GM18499 (cell line): Measurements from ENCODE around the gene CYS1.
"Not testable (repeated sequence)": the region's sequence is repeated elsewhere in the genome, so short reads cannot be mapped to it uniquely, and the experiment has no call there.

Experiments used
- ATAC-seq: cut with Tn5 transposase; IDR thresholded peaks from one replicate; pipeline ENCODE4 v1.9.1; 2021; ENCODE audit warnings: moderate number of reproducible peaks; ENCODE audit not compliant: insufficient read depth, unreplicated experiment

CYS1 gene

GRCh38 chr2:10033251-10034006 is 46.8 kb downstream of the CYS1 start:
- no peak for ATAC-seq

DNA sequence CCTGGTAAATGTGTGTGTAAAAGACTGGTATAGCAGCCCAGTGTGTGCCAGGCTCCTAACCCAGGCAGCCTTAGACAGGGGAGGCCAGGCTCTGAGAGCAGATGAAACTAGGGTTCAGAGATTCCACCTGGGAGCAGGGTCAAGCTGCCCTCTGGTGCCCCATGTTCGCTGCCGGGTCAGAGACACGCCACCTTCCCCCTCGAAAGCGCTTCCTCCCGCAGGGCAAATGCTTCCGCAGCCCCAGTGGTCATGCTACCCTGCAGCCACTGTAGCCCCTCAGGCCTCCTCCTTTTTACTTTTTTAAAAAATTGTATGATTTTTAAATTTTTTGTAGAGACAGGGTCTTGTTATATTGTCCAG is 47.5 kb downstream of the CYS1 start:
- no peak for ATAC-seq

GRCh38 chr2:10031886-10032745 is 48.1 kb downstream of the CYS1 start:
- no peak for ATAC-seq

- not testable (repeated sequence) for ATAC-seq
Observed at GRCh38 chr2:10030798-10031197, 49.4 kb downstream of the CYS1 start.

GRCh38 chr2:10030311-10030736 is 49.9 kb downstream of the CYS1 start:
- no peak for ATAC-seq

- no peak for ATAC-seq
Observed at GRCh38 chr2:10029875-10030223, 50.4 kb downstream of the CYS1 start.

DNA sequence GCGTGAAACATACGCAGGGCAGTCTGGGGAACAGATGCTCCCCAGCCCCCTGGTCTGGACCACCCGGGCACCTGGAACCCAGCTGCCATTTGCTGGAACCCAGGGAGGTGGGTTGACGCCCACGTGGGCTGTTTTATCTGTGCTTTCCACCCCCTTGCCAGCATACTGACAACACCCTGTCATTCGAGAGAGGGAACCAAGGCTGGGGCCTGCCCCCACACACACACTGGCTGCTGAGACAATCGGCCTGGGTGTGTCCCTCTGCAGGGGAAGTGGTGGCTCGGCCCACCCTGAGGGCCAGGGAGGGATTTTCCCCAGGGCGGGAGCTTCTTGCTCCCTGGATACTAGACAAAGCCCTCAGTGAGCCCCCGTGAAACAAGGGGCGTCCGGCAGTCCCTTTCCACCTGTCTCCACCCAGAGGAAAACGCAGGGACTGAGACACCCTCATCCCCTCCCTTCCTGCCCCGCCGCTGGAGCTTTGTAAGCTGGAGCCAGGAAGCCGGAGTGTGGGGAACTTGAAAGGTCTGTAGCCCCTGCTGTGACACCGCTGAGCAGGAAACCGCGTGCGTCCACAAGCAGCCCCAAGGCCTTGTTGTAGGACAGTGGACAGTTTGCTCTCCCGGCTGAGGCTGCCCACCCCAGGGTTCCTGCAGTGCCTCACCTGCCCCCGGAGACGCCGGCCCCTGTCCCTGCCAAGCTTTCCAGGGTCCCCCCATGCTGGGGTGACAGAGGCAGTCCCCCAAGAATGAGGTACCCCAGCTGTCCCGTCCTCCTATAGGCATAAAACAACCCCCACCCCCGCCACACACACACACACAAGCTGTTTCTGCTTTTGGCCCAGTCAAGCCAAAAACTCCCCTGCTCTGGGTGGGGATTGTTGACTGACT is 51.0 kb downstream of the CYS1 start:
- ATAC-seq = no peak

GRCh38 chr2:10028407-10028987 is 51.7 kb downstream of the CYS1 start:
- no peak for ATAC-seq

GRCh38 chr2:10027660-10028330 is 52.4 kb downstream of the CYS1 start:
- no peak for ATAC-seq

GRCh38 chr2:10026940-10027569 is 53.2 kb downstream of the CYS1 start:
- ATAC-seq = no peak

- no peak for ATAC-seq
Observed at GRCh38 chr2:10022966-10023662, 57.1 kb downstream of the CYS1 start.

DNA sequence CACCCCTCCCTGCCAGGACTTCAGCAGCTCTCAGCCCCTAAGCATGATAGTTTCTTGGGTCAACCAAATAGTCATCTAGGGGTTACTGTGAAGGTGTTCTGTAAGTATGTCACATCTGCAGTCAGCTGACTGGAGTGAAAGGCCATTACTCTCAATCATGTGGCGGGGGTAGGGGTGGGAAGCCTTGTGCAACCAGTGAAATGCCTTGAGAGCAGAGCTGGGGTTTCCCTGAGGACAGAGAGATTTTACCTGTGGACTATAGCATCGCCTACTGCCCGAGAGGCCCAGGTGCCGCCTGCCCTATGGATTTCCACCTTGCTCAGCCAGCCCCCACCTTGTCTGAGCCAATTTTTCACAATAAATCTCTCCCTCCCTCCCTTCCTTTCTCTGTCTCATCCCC is 57.8 kb downstream of the CYS1 start:
- ATAC-seq = no peak

DNA sequence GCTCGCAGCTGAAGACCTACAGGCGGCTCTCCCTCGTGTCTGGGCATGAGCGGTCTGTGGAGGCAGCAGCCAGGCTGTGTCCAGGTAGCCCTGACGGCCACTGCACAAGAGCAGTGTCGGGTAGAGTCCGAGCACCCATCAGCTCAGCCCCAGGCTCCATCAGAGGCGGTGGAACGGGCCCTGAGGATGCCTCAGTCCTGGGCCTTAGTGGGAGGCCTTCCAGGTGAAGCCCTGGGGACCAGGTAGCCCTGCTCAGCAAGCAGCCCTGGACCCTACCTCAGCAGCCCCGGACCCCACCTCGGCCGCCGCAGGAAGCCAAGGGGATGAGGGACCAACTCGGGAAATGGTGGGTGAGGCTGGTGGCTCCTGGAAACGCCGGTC is 58.2 kb downstream of the CYS1 start:
- no peak for ATAC-seq

DNA sequence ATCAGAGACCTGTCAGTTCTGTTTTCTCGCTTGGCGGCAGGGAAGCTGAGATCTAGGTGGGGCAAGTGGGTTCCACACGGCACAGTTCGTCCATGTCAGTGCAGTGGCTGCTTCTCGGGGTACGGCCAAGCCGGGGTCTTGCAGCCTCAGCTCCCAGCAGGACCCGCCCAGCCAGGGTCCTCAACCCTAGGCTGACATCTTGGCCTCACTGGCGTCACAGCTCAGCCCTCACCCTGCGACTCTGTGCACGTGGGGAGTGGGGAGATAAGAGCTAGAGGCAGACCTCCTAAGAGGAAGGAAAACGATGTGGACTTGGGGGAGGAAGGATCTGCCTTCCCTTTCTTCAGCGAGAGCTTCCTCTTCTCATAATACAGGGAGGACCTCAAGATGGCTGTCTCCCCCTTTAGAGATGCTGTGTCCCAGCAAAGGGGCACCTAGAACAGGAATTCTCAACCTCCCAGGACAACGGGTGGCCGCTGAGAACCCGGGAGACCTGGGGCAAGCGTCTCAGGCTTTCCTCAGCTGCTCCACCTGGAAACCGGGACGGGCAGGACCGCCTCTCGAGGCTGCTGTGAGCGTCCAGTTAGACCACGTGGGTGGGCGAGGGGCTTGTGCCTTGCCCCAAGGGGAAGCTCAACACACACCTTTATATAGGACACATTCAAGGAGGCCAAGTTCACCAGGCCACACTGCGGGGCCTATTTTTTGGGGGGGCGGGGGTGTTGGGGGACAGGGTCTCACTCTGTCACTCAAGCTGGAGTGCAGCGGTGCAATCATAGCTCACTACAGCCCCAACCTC is 60.4 kb downstream of the CYS1 start:
- ATAC-seq = no peak

- no peak for ATAC-seq
Observed at GRCh38 chr2:10019174-10019573, 61.0 kb downstream of the CYS1 start.

GRCh38 chr2:10017313-10017941 is 62.8 kb downstream of the CYS1 start:
- ATAC-seq = no peak

- ATAC-seq = no peak
Observed at GRCh38 chr2:10016802-10017258, 63.4 kb downstream of the CYS1 start.
